Skeletal muscle satellite cell (primary cell): ENCODE results near the gene HPCAL1.

Experiments used
- H3K27me3 ChIP-seq: 2 replicates; pipeline ENCODE4 v1.7.0; 2013; ENCODE audit warnings: low read length; ENCODE audit not compliant: control insufficient read depth, insufficient read depth
- H3K36me3 ChIP-seq: 2 replicates; pipeline ENCODE4 v1.7.0; 2013; ENCODE audit warnings: mild to moderate bottlenecking, control low read depth, low read length; ENCODE audit not compliant: insufficient read depth
- H3K4me1 ChIP-seq: 2 replicates; pipeline ENCODE4 v1.7.0; 2013; ENCODE audit warnings: low read length; ENCODE audit not compliant: control insufficient read depth, insufficient read depth
- H3K4me2 ChIP-seq: 2 replicates; pipeline ENCODE4 v1.7.0; 2013; ENCODE audit warnings: mild to moderate bottlenecking, low read length
- H3K4me3 ChIP-seq: 2 replicates; pipeline ENCODE4 v1.7.0; 2013; ENCODE audit warnings: low read length
- H3K9ac ChIP-seq: 2 replicates; pipeline ENCODE4 v1.7.0; 2013; ENCODE audit warnings: mild to moderate bottlenecking, low read depth, low read length, moderate library complexity
- H3K9me3 ChIP-seq: replicated peaks from 2 replicates; pipeline ENCODE4 v1.7.0; 2013; ENCODE audit warnings: mild to moderate bottlenecking, control low read depth, low read length

The HPCAL1 gene

DNA sequence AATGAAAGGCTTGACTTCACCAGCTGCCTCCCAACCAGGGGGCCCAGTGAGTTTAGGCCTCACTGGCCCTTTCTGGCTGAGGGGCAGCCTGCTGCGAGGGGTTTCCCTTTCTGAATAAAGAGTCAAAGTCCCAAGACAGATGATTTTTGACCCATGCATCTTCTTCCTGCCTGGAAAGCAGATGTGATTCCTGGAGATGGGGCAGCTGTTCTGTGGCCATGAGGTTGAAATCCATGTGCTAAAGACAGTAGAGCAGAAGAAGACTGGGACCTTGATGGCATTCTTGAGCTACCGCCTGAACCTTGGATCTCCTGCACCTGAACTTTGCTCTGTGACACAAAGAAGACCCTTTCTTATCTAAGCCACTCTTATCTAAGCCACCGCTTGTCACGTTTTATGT is 19.8 kb downstream of the HPCAL1 start:
- H3K4me2 ChIP-seq, result no peak overlapping the region
- no peaks in the 10 kb centered on the region for H3K27me3 ChIP-seq
- peaks cover 11% of the 10 kb centered on the region for H3K36me3 ChIP-seq
- H3K9ac ChIP-seq, result no peak overlapping the region
- H3K4me1 ChIP-seq, result peaks cover 12% of the 10 kb centered on the region
- no peaks in the 10 kb centered on the region for H3K9me3 ChIP-seq
- H3K4me3 ChIP-seq, result no peak overlapping the region

DNA sequence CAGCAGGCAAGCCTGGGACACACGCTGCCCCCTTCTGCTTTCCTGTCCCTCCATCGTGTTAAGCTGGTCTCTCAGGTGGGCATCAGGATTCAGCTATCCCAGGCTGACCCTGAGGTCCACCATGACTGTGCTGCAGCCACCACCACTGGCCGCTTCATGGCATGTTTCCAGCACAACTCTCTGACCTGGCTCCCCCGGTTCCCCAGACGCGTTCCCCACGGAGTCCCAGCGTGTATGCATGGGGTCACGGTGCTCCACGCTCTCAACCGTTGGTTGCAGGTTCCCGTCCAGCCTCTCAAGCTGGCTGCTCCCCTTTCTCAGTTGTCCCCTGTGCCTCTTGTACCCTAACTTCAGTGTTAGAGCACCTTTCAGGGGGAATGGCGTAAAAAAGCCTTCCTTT is 20.3 kb downstream of the HPCAL1 start:
- H3K9me3 ChIP-seq, result no peaks in the 10 kb centered on the region
- no peak overlapping the region for H3K4me2 ChIP-seq
- peaks cover 13% of the 10 kb centered on the region for H3K4me1 ChIP-seq
- no peak overlapping the region for H3K9ac ChIP-seq
- peaks cover 11% of the 10 kb centered on the region for H3K36me3 ChIP-seq
- H3K27me3 ChIP-seq, result no peaks in the 10 kb centered on the region
- no peak overlapping the region for H3K4me3 ChIP-seq

DNA sequence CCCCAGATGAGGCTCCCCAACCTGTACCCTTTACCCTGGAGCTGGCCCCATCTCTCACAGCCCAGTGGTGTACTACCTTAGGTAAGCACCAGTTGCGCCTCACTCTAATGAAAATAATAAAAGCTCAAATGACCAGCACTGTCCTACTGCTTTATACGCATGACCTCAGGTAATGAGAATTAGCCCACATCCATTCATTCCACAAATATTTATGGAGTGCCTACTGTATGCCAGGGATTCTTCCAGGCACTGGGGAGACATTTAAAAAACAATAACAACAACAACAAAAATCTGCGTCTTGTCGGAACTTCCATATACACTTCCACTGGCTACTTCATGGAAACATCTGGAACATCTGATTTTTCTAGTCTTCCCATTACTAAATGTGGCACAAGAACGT is 20.8 kb downstream of the HPCAL1 start:
- H3K9ac ChIP-seq, result no peak overlapping the region
- peaks cover 19% of the 10 kb centered on the region for H3K4me1 ChIP-seq

DNA sequence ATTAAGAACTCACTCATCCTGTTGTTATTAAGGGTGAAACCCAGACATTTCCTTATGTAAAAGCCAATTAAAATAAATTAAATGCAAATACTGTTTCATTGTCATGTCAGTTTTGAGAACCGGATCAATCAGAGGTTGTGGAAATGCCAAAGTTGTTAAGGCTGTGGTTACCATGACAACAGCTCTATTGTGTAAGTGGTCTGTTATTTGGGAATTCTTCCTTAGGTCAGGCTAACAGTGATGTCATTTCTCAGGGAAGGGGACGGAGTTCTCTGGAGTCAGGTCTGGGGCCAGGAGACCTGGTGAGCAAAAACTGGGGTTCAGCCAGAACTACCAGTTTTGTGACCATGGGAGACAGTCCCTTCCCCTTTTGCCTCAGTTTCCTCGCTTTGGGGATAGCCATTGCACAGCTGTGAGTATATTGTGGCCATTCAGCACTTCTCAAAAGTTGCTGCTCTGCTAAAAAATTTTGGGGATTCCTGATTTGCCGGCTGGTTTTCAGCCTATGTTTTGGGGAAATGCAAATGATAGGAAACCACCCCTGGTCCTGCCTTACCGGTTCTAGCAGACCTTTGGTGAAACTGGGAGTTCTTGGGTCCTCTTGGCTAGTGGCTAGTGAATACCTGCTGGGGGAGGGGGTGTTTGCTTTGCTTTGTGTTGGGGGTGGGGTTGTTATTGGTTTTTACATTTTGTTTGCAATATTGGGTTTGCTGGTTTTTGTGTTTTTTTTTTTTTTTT is 21.6 kb downstream of the HPCAL1 start:
- H3K27me3 ChIP-seq, result no peaks in the 10 kb centered on the region
- peaks cover 23% of the 10 kb centered on the region for H3K4me1 ChIP-seq

More for the DNA sequence above, 20.8 kb downstream of the HPCAL1 start:
- no peaks in the 10 kb centered on the region for H3K27me3 ChIP-seq
- no peak overlapping the region for H3K4me3 ChIP-seq
- H3K4me2 ChIP-seq, result no peak overlapping the region
- no peaks in the 10 kb centered on the region for H3K9me3 ChIP-seq
- peaks cover 11% of the 10 kb centered on the region for H3K36me3 ChIP-seq

DNA sequence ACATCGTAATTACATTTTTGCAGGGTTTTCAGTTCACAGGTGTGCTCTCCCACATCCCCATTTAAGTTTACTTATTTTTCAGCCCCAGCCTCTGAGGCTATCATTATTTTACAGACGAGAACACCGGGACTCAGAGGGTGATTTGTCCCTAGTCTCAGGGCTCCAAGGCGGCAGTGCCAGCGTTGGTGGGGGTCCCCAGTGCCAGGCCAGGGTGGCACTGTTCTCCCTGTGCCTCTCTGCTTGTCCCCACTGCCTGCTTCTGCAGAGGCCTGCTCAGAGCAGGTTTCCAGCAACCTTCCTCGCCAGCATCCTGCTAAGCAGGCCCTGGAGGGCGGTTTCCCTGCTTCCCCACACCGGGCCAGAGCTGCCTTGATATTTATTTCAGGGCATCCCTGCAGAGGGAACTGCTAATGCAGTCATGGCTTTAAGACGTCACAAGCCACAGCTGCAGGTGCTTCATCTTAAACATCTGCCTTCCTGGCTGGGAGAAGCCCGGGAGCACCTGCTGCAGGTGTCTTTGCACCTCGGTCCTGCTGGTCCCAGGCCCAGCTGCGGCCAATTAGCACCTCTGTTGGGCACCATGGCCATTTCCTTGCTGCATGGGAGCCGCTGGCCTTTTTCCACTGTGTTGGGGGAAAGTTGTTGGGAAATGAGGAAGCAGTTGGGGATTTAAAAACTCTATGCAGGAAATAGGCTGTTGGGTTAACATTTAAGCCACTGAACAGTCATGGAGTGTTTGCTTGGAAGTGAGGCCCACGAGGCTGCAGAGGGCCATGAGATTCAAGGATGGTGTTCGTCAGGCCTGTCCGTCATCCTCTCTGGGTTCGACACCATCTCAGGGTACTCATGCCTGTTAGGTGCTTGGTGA is 22.8 kb downstream of the HPCAL1 start:
- Histone ChIP-seq H3K4me2 (no peak overlapping the region), H3K36me3 (peaks cover 8% of the 10 kb centered on the region), H3K4me1 (peaks cover 36% of the 10 kb centered on the region), H3K27me3 (no peaks in the 10 kb centered on the region), H3K4me3 (no peak overlapping the region), H3K9me3 (no peaks in the 10 kb centered on the region), H3K9ac (no peak overlapping the region)

More for the DNA sequence above, 21.6 kb downstream of the HPCAL1 start:
- Histone ChIP-seq H3K4me2 (no peak overlapping the region), H3K9me3 (no peaks in the 10 kb centered on the region), H3K4me3 (no peak overlapping the region), H3K9ac (no peak overlapping the region), H3K36me3 (peaks cover 11% of the 10 kb centered on the region)

DNA sequence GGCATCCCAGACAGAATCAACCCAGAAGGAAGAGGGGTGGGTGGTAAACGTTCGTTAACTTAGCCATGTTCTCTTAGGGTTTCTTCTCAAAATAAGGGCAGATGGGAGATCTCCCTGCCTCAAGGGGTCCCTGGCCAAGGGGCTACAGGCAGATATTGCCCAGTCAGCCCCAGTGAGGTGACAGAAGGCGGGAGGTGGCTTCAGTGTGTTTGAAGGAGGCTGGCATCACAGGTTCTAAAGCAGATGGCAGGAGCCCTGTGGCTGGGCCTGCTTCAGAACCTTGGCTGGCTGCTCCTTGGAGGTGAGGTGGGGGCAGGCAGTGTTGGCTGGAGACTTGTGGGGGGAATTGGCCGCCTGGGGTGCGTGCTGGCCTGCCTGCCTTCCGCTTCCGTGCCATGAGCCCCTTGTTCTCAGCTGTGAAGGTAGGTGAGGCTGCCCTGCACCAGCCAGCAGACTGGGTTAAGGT is 23.5 kb downstream of the HPCAL1 start:
- H3K9me3 ChIP-seq, result no peaks in the 10 kb centered on the region
- H3K4me3 ChIP-seq, result no peak overlapping the region
- peaks cover 42% of the 10 kb centered on the region for H3K4me1 ChIP-seq
- H3K4me2 ChIP-seq, result no peak overlapping the region
- H3K36me3 ChIP-seq, result peaks cover 8% of the 10 kb centered on the region
- H3K27me3 ChIP-seq, result no peaks in the 10 kb centered on the region
- no peak overlapping the region for H3K9ac ChIP-seq

DNA sequence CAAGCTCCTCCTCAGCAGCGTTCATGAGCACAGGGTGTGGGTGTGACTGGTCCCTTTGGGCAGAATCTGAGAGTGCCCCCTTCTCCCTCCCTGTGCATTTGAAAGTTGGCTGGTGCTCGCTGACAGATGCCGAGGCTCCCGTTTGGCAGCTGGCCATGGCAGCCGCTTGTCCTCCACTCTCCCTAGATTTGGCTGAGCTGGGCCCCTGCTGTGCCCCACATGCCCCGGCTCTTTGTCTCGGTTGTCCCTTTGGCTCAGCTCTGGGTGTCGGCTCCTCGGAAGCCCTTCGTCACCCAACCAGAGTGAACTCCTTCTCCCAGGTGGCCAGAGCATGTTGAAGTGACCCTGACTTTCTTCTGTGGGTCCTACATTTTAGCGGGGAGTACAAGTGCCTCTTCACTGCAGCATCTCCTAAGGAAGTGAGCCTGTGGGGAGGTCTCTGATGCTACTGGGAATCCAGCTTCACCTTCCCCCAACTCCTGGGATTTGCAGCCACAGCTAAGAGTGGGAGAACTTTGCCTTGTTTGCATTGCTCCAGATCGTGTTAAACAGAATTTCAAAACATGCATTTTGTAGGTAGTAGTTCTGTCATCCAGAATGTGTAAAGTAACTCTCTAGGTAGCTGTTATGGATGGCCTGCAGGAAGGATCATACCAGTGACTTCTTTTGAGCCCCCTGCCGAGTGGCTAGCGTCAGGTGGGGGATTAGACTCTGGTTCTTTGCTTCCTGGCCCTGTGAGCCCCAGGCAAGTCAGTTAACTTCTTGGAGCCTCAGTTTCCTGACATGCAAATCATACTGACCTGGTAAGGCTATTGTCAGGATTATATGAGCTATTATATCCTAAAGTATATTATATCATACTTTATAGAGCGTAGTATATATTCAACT is 24.2 kb downstream of the HPCAL1 start:
- no peaks in the 10 kb centered on the region for H3K27me3 ChIP-seq
- H3K36me3 ChIP-seq, result peaks cover 8% of the 10 kb centered on the region
- H3K4me3 ChIP-seq, result no peak overlapping the region
- no peak overlapping the region for H3K9ac ChIP-seq
- H3K4me1 ChIP-seq, result peaks cover 49% of the 10 kb centered on the region
- no peaks in the 10 kb centered on the region for H3K9me3 ChIP-seq
- no peak overlapping the region for H3K4me2 ChIP-seq

DNA sequence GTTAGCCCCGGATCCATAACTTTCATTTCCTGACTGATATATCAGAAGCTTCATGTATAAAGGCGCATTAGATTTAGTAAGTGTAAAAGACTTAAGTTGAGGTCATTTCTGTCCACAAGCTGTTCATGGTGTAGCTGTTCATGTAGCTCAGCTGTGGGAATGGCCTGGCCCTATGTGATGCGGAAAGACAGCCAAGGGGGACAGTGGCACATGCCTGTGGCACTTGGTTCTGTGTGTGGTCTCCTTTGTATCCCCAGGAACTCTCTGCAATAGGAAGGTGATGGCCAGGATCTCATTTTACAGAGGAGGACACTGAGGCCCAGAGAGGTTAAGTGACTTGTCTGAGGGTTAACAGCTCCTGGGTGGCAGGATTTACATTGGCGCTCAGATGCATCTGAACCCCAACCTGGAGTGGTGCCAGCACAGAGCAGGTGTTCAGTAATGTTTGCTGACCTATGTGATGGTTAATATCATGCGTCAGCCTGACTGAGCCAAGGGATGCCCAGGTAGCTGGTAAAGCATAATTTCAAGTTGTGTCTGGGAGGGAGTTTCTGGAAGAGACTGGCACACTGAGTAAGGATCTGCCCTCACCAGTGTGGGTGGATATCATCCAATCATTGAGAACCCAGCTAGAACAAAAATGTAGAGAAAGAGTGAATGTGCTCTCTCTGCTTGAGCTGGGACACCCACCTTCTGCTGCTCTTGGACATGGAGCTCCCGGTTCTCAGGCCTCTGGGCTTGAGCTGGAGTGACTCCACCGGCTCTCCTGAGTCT is 25.4 kb downstream of the HPCAL1 start:
- Histone ChIP-seq H3K9me3 (no peaks in the 10 kb centered on the region), H3K4me3 (no peak overlapping the region), H3K4me2 (no peak overlapping the region), H3K9ac (no peak overlapping the region), H3K4me1 (peaks cover 49% of the 10 kb centered on the region), H3K27me3 (no peaks in the 10 kb centered on the region), H3K36me3 (no peaks in the 10 kb centered on the region)

DNA sequence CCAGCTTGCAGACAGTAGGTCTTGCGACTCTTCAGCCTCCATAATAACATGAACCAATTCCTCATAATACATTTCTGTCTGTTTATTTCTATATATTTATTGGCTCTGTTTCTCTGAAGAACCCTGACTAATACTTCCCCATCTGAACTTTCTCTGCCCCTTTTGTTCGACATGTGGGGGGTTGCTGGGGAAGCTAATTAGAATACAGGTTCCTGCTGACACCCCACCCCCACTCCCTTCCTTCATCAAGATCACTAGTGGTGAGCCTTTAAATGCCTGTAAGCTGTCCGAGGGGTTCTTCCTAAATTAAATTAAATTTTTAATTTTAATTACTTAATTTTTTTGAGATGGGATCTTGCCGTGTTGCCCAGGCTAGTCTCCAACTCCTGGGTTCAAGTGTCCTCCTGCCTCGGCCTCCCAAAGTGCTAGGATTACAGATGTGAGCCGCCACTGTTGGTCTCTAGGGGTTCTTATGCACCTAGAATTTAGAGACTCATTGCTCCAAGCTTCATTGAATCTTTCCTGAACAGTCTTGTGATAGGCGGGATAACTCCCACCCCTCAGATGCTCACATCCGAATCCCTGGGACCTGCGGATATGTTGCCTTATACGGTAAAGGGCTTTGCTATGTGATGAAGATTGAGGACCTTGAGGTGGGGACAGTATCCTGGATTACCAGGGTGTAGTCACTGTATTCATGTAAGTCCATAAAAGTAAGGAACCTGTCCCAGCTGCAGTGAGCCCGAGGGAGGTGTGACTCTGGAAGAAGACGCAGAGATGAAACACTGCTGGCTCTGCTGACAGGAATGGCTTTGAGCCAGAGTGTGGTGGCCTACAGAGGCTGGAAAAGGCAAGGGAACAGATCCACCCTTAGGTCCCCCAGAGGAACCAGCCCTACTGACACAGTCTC is 26.2 kb downstream of the HPCAL1 start:
- Histone ChIP-seq H3K9me3 (no peaks in the 10 kb centered on the region), H3K4me3 (no peak overlapping the region), H3K36me3 (no peaks in the 10 kb centered on the region), H3K4me2 (no peak overlapping the region), H3K4me1 (peaks cover 49% of the 10 kb centered on the region), H3K9ac (no peak overlapping the region), H3K27me3 (no peaks in the 10 kb centered on the region)

DNA sequence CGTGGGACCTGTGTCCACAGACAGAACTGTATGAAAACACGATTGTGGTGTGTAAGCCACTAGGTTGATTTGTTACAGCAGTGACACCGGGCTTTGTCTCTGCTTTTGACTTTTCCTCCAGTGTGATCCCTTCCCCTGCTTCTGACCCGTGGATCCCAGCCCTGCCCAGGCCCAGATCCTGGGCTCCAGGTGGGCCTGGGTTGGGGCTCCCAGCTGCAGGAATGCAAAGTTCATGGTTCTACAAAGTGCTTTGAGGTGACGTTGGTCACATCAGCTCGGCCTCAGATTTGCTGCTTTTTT is 26.8 kb downstream of the HPCAL1 start:
- H3K9ac ChIP-seq, result no peak overlapping the region
- no peak overlapping the region for H3K4me2 ChIP-seq
- no peaks in the 10 kb centered on the region for H3K27me3 ChIP-seq
- H3K36me3 ChIP-seq, result no peaks in the 10 kb centered on the region
- peaks cover 49% of the 10 kb centered on the region for H3K4me1 ChIP-seq
- no peaks in the 10 kb centered on the region for H3K9me3 ChIP-seq
- no peak overlapping the region for H3K4me3 ChIP-seq
